HepG2 (cell line): ENCODE measurements around the gene SOCS7. TPM values are rescaled to one million over a fixed set of nuclear protein-coding genes. Genes with fewer than 3 reads are reported as not detected.
A peak's percentile ranks its signal among the peaks of the same experiment; 100 is the strongest.

ENCODE experiments used
- ATAC-seq: fragments of 200-7000 bp; cut with Tn5 transposase; 3 replicates; pipeline ENCODE4 v1.9.1; 2020; ENCODE audit warnings: mild to moderate bottlenecking, moderate library complexity
- BruUV-seq: library from RNA; stranded (reverse); fragments of 400-500 nt; replicated peaks from 2 replicates; lab custom pipeline; 2021; lab: Mats Ljungman, UMichigan
- CTCF ChIA-PET: fragments of 300-600 bp; formaldehyde crosslinking; extraction: SDS; loops from one replicate; lab custom pipeline; 2021; ENCODE audit warnings: low total read pairs, inconsistent platforms, low intra/inter-chr PET ratio; lab: Yijun Ruan, JAX
- POLR2A ChIA-PET: fragments of 350-600 bp; sonication (Branson Sonifier 250); formaldehyde crosslinking; loops from one replicate; lab custom pipeline; 2020; ENCODE audit warnings: antibody characterized with exemption, inconsistent platforms; lab: Yijun Ruan, JAX
- DNase-seq: peaks from one replicate; pipeline ENCODE4 v3.0.0-alpha.2; 2015; ENCODE audit warnings: low spot score
- FAIRE-seq: peaks from 3 replicates; lab custom pipeline; 2011; peaks lifted over from hg19 to GRCh38; lab: Jason Lieb, UNC
- H2AFZ ChIP-seq: one replicate; pipeline ENCODE4 v1.6.1; 2011; ENCODE audit warnings: low read length, inconsistent platforms
- H3K27ac ChIP-seq: fragments of 300-600 bp; 3 replicates; pipeline ENCODE4 v1.8.0; 2011; ENCODE audit warnings: mixed run types, mild to moderate bottlenecking, mixed read lengths, low read length, inconsistent platforms; ENCODE audit not compliant: insufficient read depth; ENCODE audit errors: extremely low read length
- H3K27me3 ChIP-seq, 2 experiments: fragments of 200-600 bp in 1 of 2; 2 replicates in 1 of 2; 3 replicates in 1 of 2; pipeline versions ENCODE4 v1.6.0 to v1.8.0; 2011; ENCODE audit warnings: low read length in 2 of 2, mild to moderate bottlenecking in 2 of 2, moderate library complexity in 2 of 2, inconsistent platforms in 1 of 2; ENCODE audit not compliant: insufficient read depth in 2 of 2, control insufficient read depth in 1 of 2
- H3K36me3 ChIP-seq, 2 experiments: fragments of 200-600 bp in 1 of 2; replicated peaks in 1 of 2; 2 replicates in 1 of 2; 3 replicates in 1 of 2; pipeline versions ENCODE4 v1.5.1 to v1.8.0; 2011; ENCODE audit warnings: low read length in 2 of 2, inconsistent platforms in 1 of 2; ENCODE audit not compliant: insufficient read depth in 2 of 2, control insufficient read depth in 1 of 2
- H3K4me1 ChIP-seq: 2 replicates; pipeline ENCODE4 v1.5.1; 2012; ENCODE audit warnings: low read length, inconsistent platforms; ENCODE audit not compliant: insufficient read depth
- H3K4me2 ChIP-seq: 2 replicates; pipeline ENCODE4 v1.6.0; 2011; ENCODE audit warnings: low read depth, low read length, inconsistent platforms
- H3K4me3 ChIP-seq, 3 experiments: fragments of 200-600 bp in 1 of 3; sonication (generic), shearing (Covaris generic) in 1 of 3; replicated peaks in 1 of 3; 2 replicates each; pipeline ENCODE4 v1.5.1; 2011 to 2016; ENCODE audit warnings: low read length in 3 of 3, inconsistent platforms in 2 of 3, low read depth in 2 of 3, mild to moderate bottlenecking in 2 of 3, control low read depth in 1 of 3, mixed read lengths in 1 of 3; ENCODE audit not compliant: insufficient read depth in 1 of 3
- H3K79me2 ChIP-seq: one replicate; pipeline ENCODE4 v1.6.1; 2011; ENCODE audit warnings: low read length, inconsistent platforms; ENCODE audit not compliant: insufficient read depth
- H3K9ac ChIP-seq: 2 replicates; pipeline ENCODE4 v1.6.0; 2011; ENCODE audit warnings: mild to moderate bottlenecking, low read depth, low read length, inconsistent platforms; ENCODE audit not compliant: insufficient read depth
- H3K9me3 ChIP-seq: 2 replicates; pipeline ENCODE4 v1.5.1; 2012; ENCODE audit warnings: mild to moderate bottlenecking, low read length
- H4K20me1 ChIP-seq: 2 replicates; pipeline ENCODE4 v1.6.0; 2011; ENCODE audit warnings: inconsistent platforms, mild to moderate bottlenecking, low read length, moderate library complexity; ENCODE audit not compliant: insufficient read depth
- FOSL2 ChIP-seq: sonication (generic); formaldehyde crosslinking; IDR thresholded peaks from 2 replicates; pipeline ENCODE4 v1.4.0; 2020; ENCODE audit warnings: missing genetic modification reagents
- FOXC1 ChIP-seq: sonication (generic); formaldehyde crosslinking; IDR thresholded peaks from 2 replicates; pipeline ENCODE4 v1.8.0; 2022; ENCODE audit warnings: mild to moderate bottlenecking, missing genetic modification reagents, borderline replicate concordance
- SRSF1 ChIP-seq: fragments of 200-400 bp; formaldehyde crosslinking; optimal IDR thresholded peaks from 2 replicates; pipeline ENCODE3; 2017; ENCODE audit warnings: mild to moderate bottlenecking, low read depth, low read length, moderate library complexity
- ZNF263 ChIP-seq: sonication (generic); formaldehyde crosslinking; IDR thresholded peaks from 2 replicates; pipeline ENCODE4 v1.4.0; 2020; ENCODE audit warnings: missing genetic modification reagents
- ZNF605 ChIP-seq: sonication (generic); formaldehyde crosslinking; IDR thresholded peaks from 2 replicates; pipeline ENCODE4 v1.8.0; 2022; ENCODE audit warnings: mild to moderate bottlenecking, missing genetic modification reagents
- ZNF703 ChIP-seq: sonication (generic); formaldehyde crosslinking; IDR thresholded peaks from 2 replicates; pipeline ENCODE4 v1.5.1; 2020; ENCODE audit warnings: missing genetic modification reagents, mild to moderate bottlenecking, moderate library complexity, borderline replicate concordance
- ZNF75D ChIP-seq: sonication (generic); formaldehyde crosslinking; IDR thresholded peaks from 2 replicates; pipeline ENCODE4 v1.8.1; 2023; ENCODE audit warnings: missing genetic modification reagents, mild to moderate bottlenecking, borderline replicate concordance
- ZSCAN30 ChIP-seq: sonication (generic); formaldehyde crosslinking; IDR thresholded peaks from 2 replicates; pipeline ENCODE4 v1.5.0; 2020; ENCODE audit warnings: mild to moderate bottlenecking, missing genetic modification reagents
- WGBS: methylation state at CpG from one replicate; pipeline ENCODE4 v1.1.6; 2017; ENCODE audit warnings: low lambda C conversion rate; 5-methylcytosine and 5-hydroxymethylcytosine counted together
- in situ Hi-C: cut with HindIII; loops from 2 replicates; pipeline ENCODE4 v1.10.0; 2017; ENCODE audit warnings: low pct_unique_long_range_greater_than_20kb; ENCODE audit not compliant: extremely low pct_ligation_motif_present
- intact Hi-C: fragments of 100-400 bp; cut with micrococcal nuclease; formaldehyde crosslinking; loops from one replicate; pipeline ENCODE4 v1.10.0; 2022; ENCODE audit not compliant: unreplicated experiment
- polyA plus RNA-seq, 8 experiments: library from polyadenylated mRNA; depleted of rRNA in 3 of 8; stranded (reverse) in 7 of 8; unstranded in 1 of 8; fragments of >200 nt; fragmentation: Illumina TruSeq in 4 of 8; extraction: Trizol in 4 of 8; gene quantifications; 2 replicates each; pipeline versions ENCODE4 v1.2.1 to v1.2.3, GENCODE V29; 2011 to 2016; ENCODE audit warnings: low read depth in 4 of 8, missing spikeins in 1 of 8, mixed read lengths in 1 of 8; ENCODE audit not compliant: insufficient read depth in 1 of 8
- total RNA-seq, 5 experiments: library from RNA; depleted of rRNA; stranded (reverse); fragments of >200 nt; fragmentation: Illumina TruSeq; extraction: Trizol; gene quantifications; 2 replicates each; pipeline ENCODE4 v1.2.3, GENCODE V29; 2016; ENCODE audit warnings: low read depth in 1 of 5

SOCS7 gene
- total and polyA plus RNA-seq, 2 of the 13 experiments (the other 11 are each of a cell fraction or from before 2014, with no cell fraction given) = 19.2 to 24.2 TPM

GRCh38 chr17:38453951-38454421, 102.3 kb downstream of the SOCS7 start (continued):
- TF ChIP-seq ZNF75D (CRISPR knock-in tag) (no peak), ZNF703 (no peak), ZSCAN30 (CRISPR knock-in tag) (no peak), SRSF1 (no peak), FOXC1 (CRISPR knock-in tag) (no peak)

- no peak overlapping the region for H3K9ac ChIP-seq
- intact Hi-C loops = no loop called here
- ATAC-seq = peak; percentile 7; the same call in 1 of the 3 replicates
- no peak for DNase-seq
- no peak overlapping the region for H3K4me2 ChIP-seq
- FAIRE-seq = no peak
- H3K79me2 ChIP-seq = no peaks in the 10 kb centered on the region
- CTCF ChIA-PET = no interaction called here
- peaks cover 25 to 92% of the 10 kb centered on the region in 2 experiments; a peak in 4 of 5 replicates for H3K27me3 ChIP-seq
- H3K27ac ChIP-seq = no peak overlapping the region
- no peaks in the 10 kb centered on the region for H3K9me3 ChIP-seq
- no peak overlapping the region; a peak in 1 of 6 replicates for H3K4me3 ChIP-seq
- no TSS peak for BruUV-seq
- TF ChIP-seq ZNF263 (CRISPR knock-in tag) (peak; percentile 39; the same call in 1 of the 2 replicates), ZNF605 (no peak), FOSL2 (CRISPR knock-in tag) (peak; percentile 44; the same call in 1 of the 2 replicates)
- TF ChIP-seq, all 625 proteins: peak for 2
- Histone ChIP-seq H3K36me3 (no peaks in the 10 kb centered on the region), H4K20me1 (peaks cover 8% of the 10 kb centered on the region; the same call in 1 of the 2 replicates), H2AFZ (no peak overlapping the region), H3K4me1 (peaks cover 25% of the 10 kb centered on the region)
- WGBS = 0% methylated on average over 11 of the region's 12 CpGs
- POLR2A ChIA-PET = no interaction called here
- in situ Hi-C loops = no loop called here
Observed at GRCh38 chr17:38454532-38454931, 102.9 kb downstream of the SOCS7 start.

Other genes with a start within 250 kb of the SOCS7 start
- not detected in 2 replicates for gene TBC1D3E, start 223.9 kb upstream of the SOCS7 start, total RNA-seq (2016; rRNA removed; fragmentation: Illumina TruSeq; extraction: Trizol)
- not detected in 2 replicates for gene TBC1D3E, start 223.9 kb upstream of the SOCS7 start, polyA plus RNA-seq (2011; rRNA removed)
- not detected in 2 replicates for gene TBC1D3, start 159.3 kb upstream of the SOCS7 start, total RNA-seq (2016; rRNA removed; fragmentation: Illumina TruSeq; extraction: Trizol)
- not detected in 2 replicates for gene TBC1D3, start 159.3 kb upstream of the SOCS7 start, polyA plus RNA-seq (2011; rRNA removed)
- 89.5 and 130 TPM in 2 replicates for gene MRPL45, start 54.7 kb upstream of the SOCS7 start, total RNA-seq (2016; rRNA removed; fragmentation: Illumina TruSeq; extraction: Trizol)
- gene MRPL45, start 54.7 kb upstream of the SOCS7 start, polyA plus RNA-seq (2011; rRNA removed) = 124 and 157 TPM in 2 replicates
- 0.07 TPM in 1 of 2 replicates, not detected in the other for gene GPR179, start 7.9 kb upstream of the SOCS7 start, total RNA-seq (2016; rRNA removed; fragmentation: Illumina TruSeq; extraction: Trizol)
- 0.03 and 0.08 TPM in 2 replicates for gene GPR179, start 7.9 kb upstream of the SOCS7 start, polyA plus RNA-seq (2011; rRNA removed)
- gene ARHGAP23, start 76.6 kb downstream of the SOCS7 start, total RNA-seq (2016; rRNA removed; fragmentation: Illumina TruSeq; extraction: Trizol) = not detected in 2 replicates
- 0.03 TPM in 2 replicates for gene ARHGAP23, start 76.6 kb downstream of the SOCS7 start, polyA plus RNA-seq (2011; rRNA removed)